ENCODE measurements around the gene ABR. TPM values are rescaled to one million over a fixed set of nuclear protein-coding genes. Genes with fewer than 3 reads are reported as not detected.
A peak's percentile ranks its signal among the peaks of the same experiment; 100 is the strongest.

ABR gene
- total and polyA plus RNA-seq, 10 donors = 18.5 to 183 (median 121) TPM

GRCh38 chr17:1053661-1054360 is 126.0 kb downstream of the ABR start:
- intact Hi-C loops (cut with DNase I; ENCODE audit: low total_unique reads) = loop anchor here (10.0 kb wide), 1 partner anchor 49 kb away; no protein-coding TSS in a partner anchor
- WGBS, 5 donors = 80 to 94% (median 85%) methylated on average over 33 to 35 of the region's 35 CpGs
- Histone ChIP-seq H3K4me1 (peaks cover 0 to 10% (median 4%) of the 10 kb centered on the region in 6 donors), H3K4me3 (no peak overlapping the region), H3K27ac (peak overlapping the region in 3 of 8 donors; percentile 22 to 50 (median 32)), H3K9me3 (no peaks in the 10 kb centered on the region), H3K27me3 (replicated peaks in 1 of 7) (no peaks in the 10 kb centered on the region), H3K36me3 (peaks cover 3 to 83% (median 54%) of the 10 kb centered on the region in 6 donors)
- TF ChIP-seq CTCF (IDR thresholded peaks at IDR 0.05 in 8 of 11, conservative IDR thresholded peaks at IDR 0.05 in 3 of 11) = no peak
- TF ChIP-seq POLR2A (IDR thresholded peaks at IDR 0.05) = no peak
- TF ChIP-seq POLR2AphosphoS5 (IDR thresholded peaks at IDR 0.05) = peak in 1 of 3 donors; percentile 66
- DNase-seq = peak; percentile 58

DNA sequence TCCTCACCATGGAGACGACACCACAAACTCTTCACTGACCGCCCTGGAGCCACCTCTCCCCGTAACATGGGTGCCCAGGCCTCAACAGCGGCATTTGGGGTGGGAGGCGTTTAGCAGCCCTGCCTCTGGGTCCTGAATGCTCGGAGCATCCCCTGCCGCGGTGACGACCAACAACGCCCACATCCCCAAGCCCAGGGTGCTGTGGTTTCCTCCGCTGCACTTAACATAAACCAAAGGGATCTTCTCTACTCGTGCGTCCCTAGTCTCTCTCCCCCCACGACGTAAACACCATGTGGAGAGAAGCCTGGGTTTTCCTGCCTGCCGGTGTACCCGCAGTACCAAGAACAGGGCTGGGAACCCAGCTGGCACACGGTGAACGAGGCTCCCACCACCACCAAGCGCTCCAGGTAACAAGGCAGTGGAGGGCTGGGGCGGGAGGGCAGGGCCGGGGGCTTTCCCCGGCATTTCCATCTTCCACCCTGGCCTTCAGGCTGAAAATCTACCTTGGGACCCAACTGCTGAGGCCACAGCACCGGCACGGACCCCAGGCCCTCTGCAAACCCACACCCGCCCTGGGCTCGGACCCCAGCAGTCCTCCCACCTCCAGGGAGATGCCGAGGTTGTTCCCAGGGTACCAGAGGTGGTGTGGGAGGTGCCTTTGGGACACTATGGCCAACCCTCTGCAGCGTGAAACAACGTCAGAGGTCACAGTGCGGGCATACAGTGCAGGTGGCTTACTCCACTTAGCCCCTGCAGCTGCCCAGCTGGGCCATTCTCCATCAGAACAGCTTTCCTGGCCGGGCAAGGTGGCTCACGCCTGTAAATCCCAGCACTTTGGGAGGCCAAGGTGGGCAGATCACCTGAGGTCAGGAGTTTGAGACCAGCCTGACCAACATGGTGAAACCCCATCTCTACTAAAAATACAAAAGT is 128.5 kb downstream of the ABR start:
- peak; percentile 25 for DNase-seq
- peaks cover 3 to 83% (median 58%) of the 10 kb centered on the region in 6 donors for H3K36me3 ChIP-seq
- intact Hi-C loops (cut with DNase I; ENCODE audit: low total_unique reads) = loop anchor here (10.0 kb wide), 1 partner anchor 46 kb away; no protein-coding TSS in a partner anchor
- peaks cover 0 to 6% (median 4%) of the 10 kb centered on the region in 6 donors for H3K4me1 ChIP-seq
- no peak overlapping the region for H3K4me3 ChIP-seq
- no peak for TF ChIP-seq POLR2AphosphoS5 (IDR thresholded peaks at IDR 0.05)
- TF ChIP-seq POLR2A (IDR thresholded peaks at IDR 0.05) = no peak
- no peak for TF ChIP-seq CTCF (IDR thresholded peaks at IDR 0.05 in 8 of 11, conservative IDR thresholded peaks at IDR 0.05 in 3 of 11)
- H3K27me3 ChIP-seq (replicated peaks in 1 of 7) = no peaks in the 10 kb centered on the region
- 85 to 92% (median 90%) methylated on average over 31 to 33 of the region's 33 CpGs for WGBS, 5 donors
- no peaks in the 10 kb centered on the region for H3K9me3 ChIP-seq
- H3K27ac ChIP-seq = no peak overlapping the region

DNA sequence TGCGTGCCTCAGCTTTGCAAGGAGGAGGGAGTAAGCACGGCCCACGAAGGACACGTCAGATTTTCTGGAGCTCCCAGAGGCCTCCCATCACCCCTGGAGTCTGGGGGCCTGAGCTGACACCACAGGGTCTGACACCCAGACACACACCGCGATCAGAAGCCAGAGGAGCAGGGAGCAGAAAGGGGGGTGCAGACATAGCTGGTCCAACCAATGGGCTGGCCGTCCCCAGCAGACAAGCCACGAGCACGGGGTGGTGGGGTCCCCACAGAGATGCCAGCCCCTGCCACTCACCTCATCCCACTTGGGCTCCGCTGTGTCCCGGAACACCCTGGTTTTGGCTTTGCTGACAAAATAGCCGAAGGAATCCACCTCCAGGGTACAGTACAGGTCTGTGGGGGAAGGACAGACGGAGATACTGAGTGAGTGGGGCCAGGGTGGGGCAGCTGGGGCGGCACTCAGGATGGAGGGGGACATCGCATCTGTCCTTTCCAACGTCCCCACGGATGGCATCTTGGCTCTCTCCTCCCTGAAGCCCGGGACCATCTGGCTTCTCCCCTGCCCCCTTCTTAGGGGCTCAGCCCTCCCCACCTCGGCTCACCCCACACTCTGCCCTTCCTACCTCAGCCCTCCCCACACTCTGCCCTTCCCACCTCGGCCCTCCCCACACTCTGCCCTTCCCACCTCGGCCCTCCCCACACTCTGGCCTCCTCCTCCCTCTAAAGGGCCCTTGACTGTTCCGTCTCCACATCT is 129.4 kb downstream of the ABR start:
- H3K4me1 ChIP-seq = peaks cover 0 to 4% (median 0%) of the 10 kb centered on the region in 6 donors
- DNase-seq = peak; percentile 54
- no peak overlapping the region for H3K4me3 ChIP-seq
- H3K9me3 ChIP-seq = no peaks in the 10 kb centered on the region
- no peaks in the 10 kb centered on the region for H3K27me3 ChIP-seq (replicated peaks in 1 of 7)
- intact Hi-C loops (cut with DNase I; ENCODE audit: low total_unique reads) = loop anchor here (10.0 kb wide), 1 partner anchor 46 kb away; no protein-coding TSS in a partner anchor
- no peak for TF ChIP-seq CTCF (IDR thresholded peaks at IDR 0.05 in 8 of 11, conservative IDR thresholded peaks at IDR 0.05 in 3 of 11)
- TF ChIP-seq POLR2A (IDR thresholded peaks at IDR 0.05) = no peak
- peak in 1 of 3 donors; percentile 43 for TF ChIP-seq POLR2AphosphoS5 (IDR thresholded peaks at IDR 0.05)
- 85 to 93% (median 86%) methylated on average over 17 to 22 of the region's 22 CpGs for WGBS, 5 donors
- H3K27ac ChIP-seq = no peak overlapping the region
- peaks cover 3 to 83% (median 52%) of the 10 kb centered on the region in 6 donors for H3K36me3 ChIP-seq

All from spleen (tissue), 11 donors.